ENCODE measurements around the gene CRCP.
A peak's percentile ranks its signal among the peaks of the same experiment; 100 is the strongest.
"Not testable (repeated sequence)": the region's sequence is repeated elsewhere in the genome, so short reads cannot be mapped to it uniquely, and the experiment has no call there.

The CRCP gene

DNA sequence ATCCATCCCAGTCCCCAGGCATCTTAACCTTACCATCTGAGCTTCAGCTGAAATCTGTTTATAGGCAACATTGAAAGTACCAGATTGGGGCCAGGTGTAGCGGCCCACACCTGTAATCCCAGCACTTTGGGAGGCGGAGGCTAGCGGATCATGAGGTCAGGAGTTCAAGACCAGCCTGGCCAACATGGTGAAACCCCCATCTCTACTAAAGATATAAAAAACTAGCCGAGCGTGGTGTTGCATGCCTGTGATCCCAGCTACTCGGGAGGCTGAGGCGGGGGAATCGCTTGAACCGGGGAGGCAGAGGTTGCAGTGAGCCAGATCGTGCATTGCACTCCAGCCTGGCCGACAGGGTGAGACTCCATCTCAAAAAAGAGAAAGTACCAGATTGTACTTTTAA, 39.0 kb downstream of the CRCP start:
- Mint-ChIP-seq H3K36me3 (peaks cover 39% of the 10 kb centered on the region), H3K27me3 (no peaks in the 10 kb centered on the region), H3K9me3 (peaks cover 1% of the 10 kb centered on the region), H3K27ac (no peak overlapping the region), H3K4me1 (no peaks in the 10 kb centered on the region), H3K4me3 (no peak overlapping the region)
- ATAC-seq (ENCODE audit: low read depth) (no peak), DNase-seq (ENCODE audit: low spot score in 2 of 2) (no peak)

DNA sequence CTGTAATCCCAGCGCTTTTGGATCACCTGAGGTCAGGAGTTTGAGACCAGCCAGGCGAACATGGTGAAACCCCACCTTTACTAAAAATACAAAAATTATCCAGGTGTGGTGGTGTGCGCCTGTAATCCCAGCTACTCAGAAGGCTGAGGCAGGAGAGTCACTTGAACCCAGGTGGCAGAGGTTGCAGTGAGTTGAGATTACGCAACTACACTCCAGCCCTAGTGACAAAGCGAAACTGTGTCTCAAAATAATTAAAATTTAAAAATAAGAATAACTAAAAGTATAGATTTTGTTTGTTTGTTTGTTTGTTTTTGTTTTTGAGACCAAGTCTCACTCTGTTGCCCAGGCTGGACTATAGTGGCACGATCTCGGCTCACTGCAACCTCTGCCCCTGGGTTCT, 41.4 kb downstream of the CRCP start:
- ATAC-seq (ENCODE audit: low read depth); H3K27me3 Mint-ChIP-seq; H3K4me1 Mint-ChIP-seq; H3K9me3 Mint-ChIP-seq; H3K4me3 Mint-ChIP-seq; H3K27ac Mint-ChIP-seq; DNase-seq (ENCODE audit: low spot score in 2 of 2): not testable (repeated sequence)
- peaks cover 33% of the 10 kb centered on the region for H3K36me3 Mint-ChIP-seq

DNA sequence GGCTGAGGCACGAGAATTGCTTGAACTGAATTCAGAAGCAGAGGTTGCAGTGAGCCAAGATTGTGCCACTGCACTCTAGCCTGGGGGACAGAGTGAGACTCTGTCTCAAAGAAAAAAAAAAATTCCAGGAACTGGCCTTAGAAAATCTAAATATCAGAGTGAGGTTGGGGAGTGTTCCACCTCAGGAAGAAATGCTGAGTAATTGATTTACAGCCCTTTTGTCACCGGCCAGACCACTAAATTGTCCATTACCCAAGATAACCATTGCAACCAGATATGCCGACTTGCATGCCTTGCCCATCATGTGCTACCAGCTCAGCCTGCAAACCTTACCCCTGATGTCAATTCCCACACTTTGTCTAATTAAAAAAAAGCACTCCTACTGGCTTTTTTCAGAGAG, 42.4 kb downstream of the CRCP start:
- DNase-seq (ENCODE audit: low spot score in 2 of 2) (no peak), ATAC-seq (ENCODE audit: low read depth) (no peak)
- no peak overlapping the region for H3K27ac Mint-ChIP-seq
- H3K4me1 Mint-ChIP-seq = no peaks in the 10 kb centered on the region
- no peaks in the 10 kb centered on the region for H3K27me3 Mint-ChIP-seq
- peaks cover 34% of the 10 kb centered on the region for H3K36me3 Mint-ChIP-seq
- no peak overlapping the region for H3K4me3 Mint-ChIP-seq
- peaks cover 1% of the 10 kb centered on the region for H3K9me3 Mint-ChIP-seq

GRCh38 chr7:66162622-66163021, 48.0 kb downstream of the CRCP start:
- H3K4me3 Mint-ChIP-seq = no peak overlapping the region
- no peaks in the 10 kb centered on the region for H3K27me3 Mint-ChIP-seq
- no peaks in the 10 kb centered on the region for H3K4me1 Mint-ChIP-seq
- no peak for DNase-seq (ENCODE audit: low spot score in 2 of 2)
- H3K36me3 Mint-ChIP-seq = peaks cover 12% of the 10 kb centered on the region
- peaks cover 1% of the 10 kb centered on the region for H3K9me3 Mint-ChIP-seq
- H3K27ac Mint-ChIP-seq = no peak overlapping the region
- no peak for ATAC-seq (ENCODE audit: low read depth)

DNA sequence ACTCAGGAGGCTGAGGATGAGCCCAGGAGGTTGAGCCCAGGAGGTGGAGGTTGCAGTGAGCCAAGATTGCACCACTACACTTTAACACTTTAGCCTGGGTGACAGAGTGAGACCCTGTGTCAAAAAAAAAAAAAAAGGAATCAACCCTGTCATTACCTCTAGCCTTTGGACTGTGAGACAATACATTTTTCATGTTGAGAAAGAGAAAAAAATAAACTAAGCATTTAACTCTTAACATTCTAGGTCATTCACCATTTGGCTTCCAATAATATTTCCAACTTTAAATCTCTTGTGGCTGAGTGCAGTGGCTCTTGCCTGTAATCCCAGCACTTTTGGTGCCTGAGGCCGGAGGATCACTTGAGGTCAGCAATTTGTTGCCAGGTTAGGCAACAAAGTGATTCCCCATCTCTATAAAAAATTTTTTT, 48.6 kb downstream of the CRCP start:
- no peaks in the 10 kb centered on the region for H3K9me3 Mint-ChIP-seq
- H3K27me3 Mint-ChIP-seq = no peaks in the 10 kb centered on the region
- no peak for ATAC-seq (ENCODE audit: low read depth)
- H3K4me3 Mint-ChIP-seq = no peak overlapping the region
- H3K27ac Mint-ChIP-seq = no peak overlapping the region
- peaks cover 8% of the 10 kb centered on the region for H3K36me3 Mint-ChIP-seq
- no peak for DNase-seq (ENCODE audit: low spot score in 2 of 2)
- no peaks in the 10 kb centered on the region for H3K4me1 Mint-ChIP-seq

GRCh38 chr7:66164356-66164755, 49.7 kb downstream of the CRCP start:
- ATAC-seq (ENCODE audit: low read depth) (no peak), DNase-seq (ENCODE audit: low spot score in 2 of 2) (no peak)
- Mint-ChIP-seq H3K27me3 (no peaks in the 10 kb centered on the region), H3K36me3 (peaks cover 4% of the 10 kb centered on the region), H3K27ac (no peak overlapping the region), H3K4me1 (no peaks in the 10 kb centered on the region), H3K9me3 (no peaks in the 10 kb centered on the region), H3K4me3 (no peak overlapping the region)

- Mint-ChIP-seq H3K27ac (no peak overlapping the region), H3K27me3 (peaks cover 1% of the 10 kb centered on the region), H3K9me3 (no peaks in the 10 kb centered on the region), H3K4me1 (peaks cover under 1% of the 10 kb centered on the region), H3K36me3 (no peaks in the 10 kb centered on the region), H3K4me3 (no peak overlapping the region)
- no peak for ATAC-seq (ENCODE audit: low read depth)
- DNase-seq (ENCODE audit: low spot score in 2 of 2) = no peak
Observed at GRCh38 chr7:66167773-66168387, 53.2 kb downstream of the CRCP start.

- Mint-ChIP-seq H3K27ac (no peak overlapping the region), H3K4me3 (no peak overlapping the region), H3K9me3 (no peaks in the 10 kb centered on the region), H3K36me3 (no peaks in the 10 kb centered on the region), H3K27me3 (peaks cover 1% of the 10 kb centered on the region), H3K4me1 (peaks cover 4% of the 10 kb centered on the region)
- ATAC-seq (ENCODE audit: low read depth) = no peak
- DNase-seq (ENCODE audit: low spot score in 2 of 2) = no peak
Observed at GRCh38 chr7:66169616-66170015, 55.0 kb downstream of the CRCP start.

GRCh38 chr7:66170309-66171231, 55.9 kb downstream of the CRCP start:
- peaks cover 4% of the 10 kb centered on the region for H3K4me1 Mint-ChIP-seq
- no peak for ATAC-seq (ENCODE audit: low read depth)
- H3K4me3 Mint-ChIP-seq = no peak overlapping the region
- no peaks in the 10 kb centered on the region for H3K9me3 Mint-ChIP-seq
- no peaks in the 10 kb centered on the region for H3K36me3 Mint-ChIP-seq
- DNase-seq (ENCODE audit: low spot score in 2 of 2) = no peak
- H3K27ac Mint-ChIP-seq = no peak overlapping the region
- peaks cover 1% of the 10 kb centered on the region for H3K27me3 Mint-ChIP-seq

- H3K27me3 Mint-ChIP-seq; DNase-seq (ENCODE audit: low spot score in 2 of 2); H3K36me3 Mint-ChIP-seq; H3K4me1 Mint-ChIP-seq; H3K9me3 Mint-ChIP-seq; H3K4me3 Mint-ChIP-seq: not testable (repeated sequence)
- H3K27ac Mint-ChIP-seq = peak overlapping the region; percentile 17
- ATAC-seq (ENCODE audit: low read depth) = peak; percentile 35
Observed at GRCh38 chr7:66172536-66173401, 58.1 kb downstream of the CRCP start.

DNA sequence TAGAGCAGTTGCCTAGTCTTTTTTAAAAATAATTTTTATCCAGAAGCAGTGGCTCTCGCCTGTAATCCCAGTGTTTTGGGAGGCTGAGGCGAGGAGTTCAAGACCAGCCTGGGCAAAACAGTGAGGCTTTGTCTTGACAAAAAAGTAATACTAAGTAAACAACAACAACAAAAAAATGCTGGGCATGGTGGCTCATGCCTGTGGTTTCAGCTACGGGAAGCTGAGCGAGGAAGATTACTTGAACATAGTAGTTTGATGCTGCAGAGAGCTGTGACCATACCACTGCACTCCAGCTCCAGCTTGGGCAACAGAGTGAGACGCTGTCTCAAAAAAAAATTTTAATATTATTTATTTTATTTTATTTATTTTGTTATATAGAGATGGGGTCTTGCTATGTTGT, 59.2 kb downstream of the CRCP start:
- Mint-ChIP-seq H3K27me3 (peaks cover 1% of the 10 kb centered on the region), H3K27ac (no peak overlapping the region), H3K4me1 (peaks cover 4% of the 10 kb centered on the region), H3K9me3 (no peaks in the 10 kb centered on the region), H3K4me3 (no peak overlapping the region), H3K36me3 (no peaks in the 10 kb centered on the region)
- no peak for DNase-seq (ENCODE audit: low spot score in 2 of 2)
- ATAC-seq (ENCODE audit: low read depth) = no peak

GRCh38 chr7:66175006-66175405, 60.4 kb downstream of the CRCP start:
- not testable (repeated sequence) for H3K4me1 Mint-ChIP-seq; DNase-seq (ENCODE audit: low spot score in 2 of 2); H3K9me3 Mint-ChIP-seq; H3K4me3 Mint-ChIP-seq; H3K27me3 Mint-ChIP-seq; ATAC-seq (ENCODE audit: low read depth); H3K36me3 Mint-ChIP-seq; H3K27ac Mint-ChIP-seq

- no peak overlapping the region for H3K4me3 Mint-ChIP-seq
Observed at GRCh38 chr7:66176914-66177313, 62.3 kb downstream of the CRCP start.

DNA sequence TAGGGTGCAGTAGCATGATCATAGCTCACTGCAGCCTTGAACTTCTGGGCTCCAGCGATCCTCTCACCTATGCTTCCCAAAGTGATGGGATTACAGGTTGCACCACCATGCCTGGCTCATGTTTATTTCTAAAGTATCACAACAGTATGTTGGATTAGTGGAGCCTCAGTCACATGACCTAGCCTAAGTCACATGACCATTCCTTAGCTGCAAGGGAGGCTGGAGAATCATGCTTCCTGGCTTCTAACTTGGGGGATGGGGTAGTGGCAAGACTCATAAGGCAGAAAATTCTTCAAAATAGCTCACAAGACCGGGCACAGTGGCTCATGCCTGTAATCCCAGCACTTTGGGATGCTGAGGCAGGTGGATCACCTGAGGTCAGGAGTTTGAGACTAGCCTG, 63.6 kb downstream of the CRCP start:
- no peaks in the 10 kb centered on the region for H3K36me3 Mint-ChIP-seq
- H3K27me3 Mint-ChIP-seq = no peaks in the 10 kb centered on the region

More at GRCh38 chr7:66176914-66177313, 62.3 kb downstream of the CRCP start:
- Mint-ChIP-seq H3K27me3 (no peaks in the 10 kb centered on the region), H3K9me3 (no peaks in the 10 kb centered on the region), H3K36me3 (no peaks in the 10 kb centered on the region), H3K27ac (no peak overlapping the region), H3K4me1 (peaks cover 4% of the 10 kb centered on the region)
- DNase-seq (ENCODE audit: low spot score in 2 of 2) (no peak), ATAC-seq (ENCODE audit: low read depth) (no peak)

More for the DNA sequence above, 63.6 kb downstream of the CRCP start:
- H3K4me1 Mint-ChIP-seq = peaks cover under 1% of the 10 kb centered on the region
- ATAC-seq (ENCODE audit: low read depth) (no peak), DNase-seq (ENCODE audit: low spot score in 2 of 2) (no peak)
- no peaks in the 10 kb centered on the region for H3K9me3 Mint-ChIP-seq
- H3K4me3 Mint-ChIP-seq = no peak overlapping the region
- no peak overlapping the region for H3K27ac Mint-ChIP-seq
